GM21390 (cell line): ENCODE results near the gene GRK4.
A peak's percentile ranks its signal among the peaks of the same experiment; 100 is the strongest.
"Not testable (repeated sequence)": the region's sequence is repeated elsewhere in the genome, so short reads cannot be mapped to it uniquely, and the experiment has no call there.

Source experiments
- ATAC-seq: cut with Tn5 transposase; IDR thresholded peaks from one replicate; pipeline ENCODE4 v1.9.1; 2021; ENCODE audit not compliant: unreplicated experiment

The GRK4 gene

GRCh38 chr4:3037957-3038461 lies 74.6 kb downstream of the GRK4 start:
- ATAC-seq, result no peak

DNA sequence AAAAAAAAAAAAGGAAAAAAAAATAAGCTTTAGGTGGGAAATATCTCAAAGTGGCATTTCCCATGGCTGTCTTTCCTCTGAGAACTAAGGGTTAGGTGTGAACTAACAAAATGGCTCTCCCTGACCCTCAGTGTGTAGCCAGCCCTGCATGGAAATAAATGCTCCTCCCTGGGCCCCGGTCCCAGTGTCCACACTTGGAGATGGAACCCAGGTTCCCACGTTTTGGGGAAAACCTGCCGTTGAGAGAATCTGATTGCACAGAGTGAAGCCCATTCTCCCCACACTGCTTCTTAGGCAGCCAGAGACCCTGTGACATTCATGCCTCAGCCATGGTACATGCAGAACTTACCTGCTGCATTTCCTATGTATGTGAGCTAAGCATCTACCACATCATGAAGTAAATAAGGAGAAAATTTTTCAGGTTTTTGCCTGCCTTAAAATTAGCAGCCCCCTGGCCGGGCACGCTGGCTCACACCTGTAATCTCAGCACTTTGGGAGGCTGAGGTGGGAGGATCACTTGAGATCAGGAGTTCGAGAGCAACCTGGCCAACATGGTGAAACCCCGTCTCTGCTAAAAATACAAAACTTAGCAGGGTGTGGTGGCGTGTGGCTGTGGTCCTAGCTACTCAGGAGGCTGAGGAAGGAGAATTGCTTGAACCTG lies 76.5 kb downstream of the GRK4 start:
- ATAC-seq, result no peak

GRCh38 chr4:3040452-3041191 lies 77.3 kb downstream of the GRK4 start:
- peak; percentile 56 for ATAC-seq

- ATAC-seq, result no peak
These were observed 78.1 kb downstream of the GRK4 start for GRCh38 chr4:3041192-3042142.

- no peak for ATAC-seq
These were observed 78.9 kb downstream of the GRK4 start for GRCh38 chr4:3042226-3042625.

GRCh38 chr4:3043282-3044020 lies 80.1 kb downstream of the GRK4 start:
- ATAC-seq, result no peak

DNA sequence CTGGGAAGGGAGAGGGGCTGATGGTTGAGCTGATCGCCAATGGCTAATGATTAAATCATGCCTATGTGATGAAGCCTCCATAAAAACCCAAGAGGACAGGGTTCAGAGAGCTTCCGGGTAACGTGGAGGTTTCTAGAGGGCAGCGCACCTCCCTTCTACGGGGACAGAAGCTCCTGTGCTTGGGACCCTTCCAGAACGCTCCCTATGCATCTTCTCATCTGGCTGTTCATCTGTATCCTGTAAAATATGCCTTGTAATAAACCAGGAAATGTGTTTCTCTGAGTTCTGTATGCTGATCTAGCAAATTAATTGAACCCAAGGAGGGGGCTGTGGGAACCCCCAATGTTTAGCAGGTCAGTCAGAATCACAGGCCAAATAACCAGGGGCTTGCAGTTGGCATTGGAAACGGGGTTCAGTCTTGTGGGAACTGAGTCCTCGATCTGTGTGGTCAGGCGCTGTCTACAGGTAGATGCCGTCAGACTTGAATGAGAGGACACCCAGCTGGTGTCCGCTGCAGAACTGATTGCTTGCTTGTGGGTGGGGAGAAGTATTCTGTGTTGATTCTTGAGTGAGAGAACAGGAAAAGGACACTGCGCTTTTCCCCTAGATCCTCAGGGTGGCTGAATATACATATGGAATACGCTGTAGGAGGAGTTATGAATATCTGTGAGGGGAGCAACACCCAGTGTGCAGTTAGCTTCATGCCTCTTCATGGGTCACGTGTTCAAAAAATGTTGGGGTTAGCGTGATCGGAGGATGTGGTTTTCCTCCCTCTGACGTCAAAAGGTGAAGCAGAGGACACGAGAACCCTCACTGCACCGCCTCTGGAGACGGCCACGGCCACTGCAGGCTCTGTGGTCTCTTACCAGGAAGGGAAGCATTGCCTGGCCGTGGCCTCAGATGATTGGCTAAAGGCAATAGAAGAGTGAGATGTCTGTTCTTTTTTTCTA lies 81.8 kb downstream of the GRK4 start:
- no peak for ATAC-seq

DNA sequence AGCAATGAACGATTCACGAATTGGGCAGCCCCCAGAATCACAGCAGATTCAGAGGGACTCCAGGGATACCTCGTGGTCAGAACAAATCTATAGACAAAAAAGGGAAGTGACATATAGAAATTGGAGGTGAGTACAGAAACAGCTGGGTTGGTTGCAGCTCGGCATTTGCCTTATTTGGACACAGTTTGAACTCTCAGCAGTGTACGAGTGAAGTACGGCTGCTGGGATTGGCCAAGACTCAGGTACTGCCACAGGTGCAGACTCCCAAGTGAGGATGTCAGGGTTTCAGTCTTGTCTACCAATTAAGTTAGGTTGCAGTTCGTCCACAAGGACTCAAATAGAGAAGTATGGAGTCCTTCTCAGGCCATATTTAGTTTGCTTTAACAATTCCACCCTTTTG lies 82.8 kb downstream of the GRK4 start:
- ATAC-seq, result no peak

- no peak for ATAC-seq
These were observed 83.3 kb downstream of the GRK4 start for GRCh38 chr4:3046623-3047022.

DNA sequence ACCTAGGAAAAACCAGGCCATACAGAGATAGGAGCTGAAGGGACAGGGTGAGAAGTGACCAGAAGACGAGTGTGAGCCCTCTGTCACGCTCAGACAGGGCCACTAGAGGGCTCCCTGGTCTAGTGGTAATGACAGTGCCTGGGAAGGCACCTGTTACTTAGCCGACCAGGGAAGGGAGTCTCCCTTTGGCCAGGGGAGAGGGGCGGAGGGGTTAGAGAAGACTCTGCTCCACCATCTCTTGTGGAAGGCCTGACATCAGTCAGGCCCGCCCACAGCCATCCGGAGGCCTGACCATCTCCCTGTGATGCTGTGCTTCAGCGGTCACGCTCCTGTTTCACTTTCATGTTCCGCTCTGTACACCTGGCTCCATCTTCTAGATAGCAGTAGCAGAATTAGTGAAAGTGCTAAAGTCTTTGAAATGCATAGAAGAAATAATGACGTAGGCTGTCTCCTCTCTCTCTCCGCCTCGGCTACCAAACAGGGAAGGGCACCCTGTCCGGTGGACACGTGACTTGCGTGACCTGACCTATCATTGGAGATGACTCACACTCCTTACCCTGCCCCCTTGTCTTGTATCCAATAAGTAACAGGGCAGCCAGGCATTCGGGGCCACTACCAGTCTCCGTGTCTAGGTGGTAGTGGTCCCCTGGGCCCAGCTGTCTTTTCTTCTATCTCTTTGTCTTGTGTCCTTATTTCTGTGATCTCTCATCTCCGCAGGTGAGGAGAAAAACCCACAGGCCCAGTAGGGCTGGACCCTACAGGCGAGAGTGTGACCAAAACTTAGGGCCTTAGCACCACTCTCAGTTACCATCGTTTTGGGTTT lies 84.3 kb downstream of the GRK4 start:
- ATAC-seq, result peak; percentile 88

GRCh38 chr4:3051141-3051897 lies 87.9 kb downstream of the GRK4 start:
- ATAC-seq, result not testable (repeated sequence)

- ATAC-seq, result no peak
These were observed 90.9 kb downstream of the GRK4 start for GRCh38 chr4:3054169-3054759.

DNA sequence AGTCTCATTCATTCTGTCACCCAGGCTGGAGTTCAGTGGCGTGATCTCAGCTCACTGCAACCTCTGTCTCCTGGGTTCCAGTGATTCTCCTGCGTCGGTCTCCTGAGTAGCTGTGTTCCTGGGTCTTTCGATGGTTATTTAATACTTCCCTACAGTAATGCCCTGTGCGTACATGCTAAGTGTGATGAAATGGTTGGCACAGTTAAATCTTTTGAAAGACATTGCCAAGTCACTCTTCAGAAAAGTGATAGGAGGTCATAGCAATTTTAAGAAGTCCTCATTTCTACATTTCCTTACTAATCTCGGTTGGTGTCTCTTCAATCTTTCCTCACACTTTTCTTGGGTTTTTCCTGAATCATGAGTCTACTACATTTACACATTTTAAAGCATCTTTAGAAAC lies 96.6 kb downstream of the GRK4 start:
- no peak for ATAC-seq

DNA sequence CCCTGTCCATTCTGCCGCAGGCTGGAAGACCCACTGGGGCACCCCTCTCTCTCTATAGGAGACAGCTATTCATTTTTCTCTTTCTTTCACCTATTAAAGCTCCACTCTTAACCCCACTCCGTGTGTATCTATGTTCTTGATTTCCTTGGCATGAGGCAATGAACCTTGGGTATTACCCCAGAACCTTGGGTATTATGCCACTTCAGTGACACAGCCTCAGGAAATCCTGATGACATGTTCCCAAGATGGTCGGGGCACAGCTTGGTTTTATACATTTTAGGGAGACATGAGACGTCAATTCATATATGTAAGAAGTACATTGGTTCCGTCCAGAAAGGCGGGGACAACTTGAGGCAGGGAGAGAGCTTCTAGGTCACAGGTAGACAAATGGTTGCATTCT lies 97.6 kb downstream of the GRK4 start:
- no peak for ATAC-seq

GRCh38 chr4:3062471-3062870 lies 99.1 kb downstream of the GRK4 start:
- ATAC-seq, result no peak

GRCh38 chr4:3065551-3065950 lies 102.2 kb downstream of the GRK4 start:
- no peak for ATAC-seq

DNA sequence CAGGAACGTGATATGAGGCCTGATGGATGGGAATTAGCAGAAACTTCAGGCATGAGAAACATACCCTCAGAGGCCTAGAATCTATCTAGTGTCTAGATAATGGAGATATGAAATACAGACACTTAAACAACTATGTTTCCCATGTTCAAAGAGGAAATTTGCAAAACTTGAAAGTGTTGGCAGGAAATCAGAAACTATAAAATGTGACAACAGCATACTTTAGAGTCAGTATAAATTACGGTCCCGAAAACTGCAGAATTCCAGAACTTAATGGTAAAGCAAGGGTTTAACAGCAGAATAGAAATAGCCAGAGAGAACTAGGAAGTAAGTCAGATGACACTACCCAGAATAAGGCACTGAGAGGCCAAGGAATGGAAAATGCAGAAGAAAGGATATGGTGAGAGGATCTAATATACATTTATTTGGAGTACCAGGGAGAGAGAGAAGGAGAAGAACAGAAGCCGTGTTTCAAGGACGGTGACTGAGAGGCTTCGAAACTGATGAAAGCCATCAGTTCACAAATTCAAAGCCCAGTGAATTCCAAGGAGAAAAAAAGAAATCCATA lies 103.5 kb downstream of the GRK4 start:
- no peak for ATAC-seq
